Prostate gland (tissue), 2 donors: ENCODE measurements around the gene GRIN2A.

ENCODE experiments used
- POLR2A ChIP-seq: fragments of 450-650 bp; IDR thresholded peaks from one replicate; pipeline ENCODE4 v1.6.1; 2016; ENCODE audit warnings: antibody characterized with exemption, mild to moderate bottlenecking
- TF ChIP-seq, protein P1 (sequence below), 4 experiments: fragments of 200-600 bp in 2 of 4; fragments of 450-650 bp in 2 of 4; sonication (generic) in 2 of 4; IDR thresholded peaks; 1 replicate in 3 of 4; 2 replicates in 1 of 4; pipeline ENCODE4 v1.5.1; 2016 to 2019; ENCODE audit warnings: antibody characterized with exemption in 4 of 4, mild to moderate bottlenecking in 2 of 4, moderate library complexity in 2 of 4

DNA sequence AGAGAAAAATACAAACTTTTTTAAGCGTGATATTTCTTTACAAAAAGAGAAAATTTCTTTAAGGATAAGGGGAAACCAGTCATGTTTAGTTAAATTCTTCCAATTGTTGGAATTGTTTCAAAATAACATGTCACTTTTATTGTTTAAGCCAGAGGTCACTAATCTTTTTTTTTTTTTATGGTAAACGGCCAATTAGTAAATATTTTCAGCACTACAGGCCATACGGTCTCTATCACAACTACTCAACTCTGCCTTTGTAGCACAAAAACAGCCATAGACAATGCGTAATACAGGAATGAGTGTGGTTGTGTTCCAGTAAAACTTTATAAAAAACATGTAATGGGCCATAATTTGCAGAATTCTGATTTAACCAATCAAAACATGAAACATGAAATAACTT is 401.4 kb downstream of the GRIN2A start:
- TF ChIP-seq, protein P1, sequence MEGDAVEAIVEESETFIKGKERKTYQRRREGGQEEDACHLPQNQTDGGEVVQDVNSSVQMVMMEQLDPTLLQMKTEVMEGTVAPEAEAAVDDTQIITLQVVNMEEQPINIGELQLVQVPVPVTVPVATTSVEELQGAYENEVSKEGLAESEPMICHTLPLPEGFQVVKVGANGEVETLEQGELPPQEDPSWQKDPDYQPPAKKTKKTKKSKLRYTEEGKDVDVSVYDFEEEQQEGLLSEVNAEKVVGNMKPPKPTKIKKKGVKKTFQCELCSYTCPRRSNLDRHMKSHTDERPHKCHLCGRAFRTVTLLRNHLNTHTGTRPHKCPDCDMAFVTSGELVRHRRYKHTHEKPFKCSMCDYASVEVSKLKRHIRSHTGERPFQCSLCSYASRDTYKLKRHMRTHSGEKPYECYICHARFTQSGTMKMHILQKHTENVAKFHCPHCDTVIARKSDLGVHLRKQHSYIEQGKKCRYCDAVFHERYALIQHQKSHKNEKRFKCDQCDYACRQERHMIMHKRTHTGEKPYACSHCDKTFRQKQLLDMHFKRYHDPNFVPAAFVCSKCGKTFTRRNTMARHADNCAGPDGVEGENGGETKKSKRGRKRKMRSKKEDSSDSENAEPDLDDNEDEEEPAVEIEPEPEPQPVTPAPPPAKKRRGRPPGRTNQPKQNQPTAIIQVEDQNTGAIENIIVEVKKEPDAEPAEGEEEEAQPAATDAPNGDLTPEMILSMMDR (IDR thresholded peaks at IDR 0.05) = no peak
- TF ChIP-seq POLR2A = no peak
